ENCODE data around the gene DYDC2.
"Not testable (repeated sequence)": the region's sequence is repeated elsewhere in the genome, so short reads cannot be mapped to it uniquely, and the experiment has no call there.

DYDC2 gene

DNA sequence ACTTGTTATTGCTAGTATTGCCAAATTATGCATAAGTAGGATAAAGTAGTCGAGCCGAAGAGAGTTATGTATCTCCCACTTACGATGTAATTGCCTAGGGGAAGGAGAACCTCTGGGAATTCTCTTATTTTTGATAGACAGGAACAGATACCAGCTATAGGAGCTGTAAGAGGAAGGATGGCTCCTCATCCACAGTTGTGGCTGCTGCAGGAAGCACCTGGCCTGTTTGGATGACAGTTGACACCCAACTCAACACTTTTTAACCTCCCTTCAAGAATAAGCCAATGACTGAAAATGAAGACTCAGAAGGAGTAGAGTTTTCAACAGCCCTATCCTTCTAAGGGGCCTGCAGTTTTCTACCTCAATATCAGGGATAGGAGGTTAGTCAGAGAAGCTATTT is 6.3 kb upstream of the DYDC2 start:
- H3K4me1 Mint-ChIP-seq (ENCODE audit: low read depth) = no peaks in the 10 kb centered on the region
- peaks cover 14% of the 10 kb centered on the region for H3K27me3 Mint-ChIP-seq
- no peaks in the 10 kb centered on the region for H3K36me3 Mint-ChIP-seq (ENCODE audit: low read depth)
- no peak overlapping the region for H3K4me3 Mint-ChIP-seq
- no peak overlapping the region for H3K27ac Mint-ChIP-seq
- H3K9me3 Mint-ChIP-seq = no peaks in the 10 kb centered on the region

DNA sequence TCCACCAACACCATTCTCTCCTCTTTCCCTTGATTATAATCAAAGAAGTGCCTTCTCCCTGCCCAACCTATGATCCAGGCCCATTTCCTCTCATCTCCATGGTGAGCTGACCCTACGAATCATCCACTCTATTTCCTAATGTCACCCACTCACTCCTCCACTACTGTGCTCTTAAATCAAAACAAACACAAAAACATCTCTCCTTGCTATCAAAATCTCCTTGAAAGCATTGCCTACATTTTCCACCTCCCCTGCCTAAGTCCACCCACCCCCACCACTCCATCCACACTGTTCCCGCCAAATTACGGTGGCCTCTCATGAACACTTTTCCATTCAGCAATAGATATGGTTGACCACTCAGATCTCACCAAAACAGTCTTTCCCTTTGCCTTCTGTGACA is 5.4 kb upstream of the DYDC2 start:
- H3K27ac Mint-ChIP-seq = no peak overlapping the region
- peaks cover 3% of the 10 kb centered on the region for H3K4me1 Mint-ChIP-seq (ENCODE audit: low read depth)
- H3K27me3 Mint-ChIP-seq = peaks cover 23% of the 10 kb centered on the region
- no peaks in the 10 kb centered on the region for H3K36me3 Mint-ChIP-seq (ENCODE audit: low read depth)
- no peaks in the 10 kb centered on the region for H3K9me3 Mint-ChIP-seq
- no peak overlapping the region for H3K4me3 Mint-ChIP-seq

DNA sequence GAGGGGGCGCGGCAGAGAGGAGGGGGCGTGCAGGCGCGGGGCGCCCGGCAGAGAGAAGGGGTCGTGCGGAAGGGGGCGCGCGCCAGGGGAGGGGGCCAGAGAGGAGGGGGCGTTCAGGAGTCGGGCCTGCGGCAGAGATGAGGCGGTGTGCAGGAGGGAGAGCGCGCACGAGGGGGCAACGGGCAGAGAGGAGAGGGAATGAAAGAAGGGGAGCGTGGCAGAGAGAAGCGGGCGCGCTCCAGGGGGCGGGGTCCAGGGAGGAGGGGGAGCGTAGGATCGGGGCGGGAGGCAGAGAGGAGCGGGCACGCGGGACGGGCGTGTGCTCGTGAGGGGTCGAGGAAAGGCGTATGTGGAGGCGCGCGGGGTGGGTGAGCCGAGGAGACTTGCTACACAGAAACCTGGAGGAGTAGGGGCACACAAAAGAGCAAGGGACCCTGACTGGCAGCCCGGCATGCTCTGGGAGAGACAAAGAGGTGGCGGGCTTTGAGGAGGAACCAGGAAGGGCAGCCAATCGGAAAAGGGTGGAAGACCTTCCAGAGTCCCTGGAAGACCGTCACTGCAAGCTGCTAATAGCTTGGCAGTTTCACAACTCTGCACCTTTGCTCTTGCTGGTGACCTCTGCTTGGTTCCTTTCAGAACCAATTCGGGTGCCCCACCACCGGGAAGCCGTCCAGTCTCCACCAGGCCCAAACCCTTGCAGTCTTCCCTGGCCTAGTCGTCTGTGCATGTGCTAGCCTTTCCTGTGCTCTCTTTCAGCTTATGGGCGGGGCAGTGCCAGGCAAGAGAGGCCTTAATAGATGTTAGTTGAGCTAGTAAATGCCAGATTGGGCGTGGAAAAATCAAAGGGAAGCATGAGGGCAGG is 639 bp downstream of the DYDC2 start:
- Mint-ChIP-seq H3K4me3 (peak overlapping the region; percentile 64), H3K36me3 (ENCODE audit: low read depth) (no peaks in the 10 kb centered on the region), H3K27me3 (peaks cover 22% of the 10 kb centered on the region), H3K27ac (no peak overlapping the region), H3K9me3 (no peaks in the 10 kb centered on the region), H3K4me1 (ENCODE audit: low read depth) (peaks cover 8% of the 10 kb centered on the region)

DNA sequence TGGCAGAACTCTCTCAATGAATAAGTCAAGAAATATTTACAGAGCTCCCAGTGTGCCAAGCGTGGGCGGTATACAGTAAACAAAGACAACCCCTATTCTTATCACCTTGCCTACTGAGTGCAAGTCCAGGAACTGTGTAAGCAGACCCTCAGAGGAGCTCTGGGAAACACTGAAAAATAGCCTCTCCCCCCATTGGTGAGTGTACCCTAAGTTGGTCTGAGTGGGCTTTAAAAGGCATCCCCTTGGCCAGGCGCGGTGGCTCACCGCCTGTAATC is 1.2 kb downstream of the DYDC2 start:
- Mint-ChIP-seq H3K27me3 (peaks cover 22% of the 10 kb centered on the region), H3K4me3 (no peak overlapping the region), H3K4me1 (ENCODE audit: low read depth) (peaks cover 8% of the 10 kb centered on the region), H3K36me3 (ENCODE audit: low read depth) (no peaks in the 10 kb centered on the region), H3K9me3 (no peaks in the 10 kb centered on the region), H3K27ac (no peak overlapping the region)

DNA sequence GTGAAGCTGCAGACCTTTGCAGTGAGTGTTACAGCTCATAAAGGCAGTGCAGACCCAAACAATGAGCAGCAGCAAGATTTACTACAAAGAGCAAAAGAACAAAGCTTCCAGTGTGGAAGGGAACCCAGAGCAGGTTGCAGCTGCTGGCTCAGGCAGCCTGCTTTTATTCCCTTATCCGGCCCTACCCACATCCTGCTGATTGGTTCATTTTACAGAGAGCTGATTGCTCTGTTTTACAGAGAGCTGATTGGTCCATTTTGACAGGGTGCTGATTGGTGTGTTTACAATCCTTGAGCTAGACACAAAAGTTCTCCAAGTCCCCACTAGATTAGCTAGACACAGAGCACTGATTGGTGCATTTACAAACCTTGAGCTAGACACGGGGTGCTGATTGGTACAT is 2.3 kb downstream of the DYDC2 start:
- H3K36me3 Mint-ChIP-seq (ENCODE audit: low read depth); H3K4me3 Mint-ChIP-seq; H3K4me1 Mint-ChIP-seq (ENCODE audit: low read depth); H3K9me3 Mint-ChIP-seq; H3K27ac Mint-ChIP-seq: not testable (repeated sequence)
- H3K27me3 Mint-ChIP-seq = peaks cover 22% of the 10 kb centered on the region

DNA sequence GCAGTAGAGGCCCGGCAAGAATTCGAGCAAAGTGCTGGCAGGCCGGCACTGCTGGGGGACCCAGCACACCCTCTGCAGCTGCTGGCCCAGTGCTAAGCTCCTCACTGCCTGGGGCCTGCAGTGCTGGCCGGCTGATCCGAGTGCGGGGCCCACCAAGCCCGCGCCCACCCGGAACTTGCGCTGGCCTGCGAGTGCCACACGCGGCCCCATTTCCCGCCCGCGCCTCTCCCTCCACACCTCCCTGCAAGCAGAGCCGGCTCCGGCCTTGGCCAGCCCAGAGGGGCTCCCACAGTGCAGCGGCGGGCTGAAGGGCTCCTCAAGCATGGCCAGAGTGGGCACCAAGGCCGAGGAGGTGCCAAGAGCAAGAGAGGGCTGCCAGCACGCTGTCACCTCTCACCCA is 3.1 kb downstream of the DYDC2 start:
- no peak overlapping the region for H3K4me3 Mint-ChIP-seq
- H3K27ac Mint-ChIP-seq = no peak overlapping the region
- no peaks in the 10 kb centered on the region for H3K36me3 Mint-ChIP-seq (ENCODE audit: low read depth)
- no peaks in the 10 kb centered on the region for H3K9me3 Mint-ChIP-seq
- H3K4me1 Mint-ChIP-seq (ENCODE audit: low read depth) = peaks cover 8% of the 10 kb centered on the region
- H3K27me3 Mint-ChIP-seq = peaks cover 22% of the 10 kb centered on the region

DNA sequence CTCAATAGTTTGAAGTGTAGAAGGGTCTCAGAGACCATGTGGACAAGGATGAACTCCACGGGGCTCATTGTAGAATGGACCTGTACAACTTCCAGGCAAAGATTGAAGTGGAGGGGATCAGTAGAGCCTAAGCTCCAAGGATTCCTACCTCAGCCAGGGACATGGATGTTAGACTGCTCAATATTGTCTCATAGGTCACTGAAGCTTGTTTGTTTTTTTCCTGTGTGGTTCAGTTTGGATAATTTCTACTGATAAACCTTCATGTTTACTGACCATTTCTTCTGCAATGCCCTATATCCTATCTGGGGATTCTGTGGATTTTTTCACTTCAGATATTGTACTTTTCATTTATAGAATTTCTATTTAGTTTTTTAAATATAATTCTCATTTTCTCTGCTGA is 8.9 kb downstream of the DYDC2 start:
- Mint-ChIP-seq H3K27me3 (no peaks in the 10 kb centered on the region), H3K9me3 (peaks cover 21% of the 10 kb centered on the region), H3K36me3 (ENCODE audit: low read depth) (peaks cover 5% of the 10 kb centered on the region), H3K4me3 (no peak overlapping the region), H3K27ac (no peak overlapping the region), H3K4me1 (ENCODE audit: low read depth) (no peaks in the 10 kb centered on the region)

DNA sequence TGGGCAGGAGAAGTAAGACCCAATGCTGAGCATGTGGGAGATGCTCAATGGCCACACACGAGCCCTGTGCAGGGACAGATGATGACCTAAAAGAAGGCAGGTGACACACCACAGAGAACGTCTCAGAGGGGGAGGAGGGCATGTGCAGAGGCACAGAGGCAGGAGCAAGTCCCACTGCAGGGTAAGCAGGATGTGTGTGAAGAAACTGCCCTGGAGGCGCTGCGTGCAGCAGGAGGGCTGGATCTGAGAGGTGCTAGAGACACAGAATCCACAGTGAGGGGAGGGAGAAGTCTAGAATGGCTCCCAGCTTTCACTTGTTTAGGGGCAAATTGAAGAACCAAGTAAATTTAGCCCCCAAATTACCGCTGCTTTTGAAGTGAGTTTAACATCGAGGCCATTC is 14.9 kb downstream of the DYDC2 start:
- H3K9me3 Mint-ChIP-seq = peaks cover 17% of the 10 kb centered on the region
- H3K27me3 Mint-ChIP-seq = no peaks in the 10 kb centered on the region
- no peak overlapping the region for H3K27ac Mint-ChIP-seq
- no peaks in the 10 kb centered on the region for H3K4me1 Mint-ChIP-seq (ENCODE audit: low read depth)
- no peak overlapping the region for H3K4me3 Mint-ChIP-seq
- H3K36me3 Mint-ChIP-seq (ENCODE audit: low read depth) = peaks cover 5% of the 10 kb centered on the region

DNA sequence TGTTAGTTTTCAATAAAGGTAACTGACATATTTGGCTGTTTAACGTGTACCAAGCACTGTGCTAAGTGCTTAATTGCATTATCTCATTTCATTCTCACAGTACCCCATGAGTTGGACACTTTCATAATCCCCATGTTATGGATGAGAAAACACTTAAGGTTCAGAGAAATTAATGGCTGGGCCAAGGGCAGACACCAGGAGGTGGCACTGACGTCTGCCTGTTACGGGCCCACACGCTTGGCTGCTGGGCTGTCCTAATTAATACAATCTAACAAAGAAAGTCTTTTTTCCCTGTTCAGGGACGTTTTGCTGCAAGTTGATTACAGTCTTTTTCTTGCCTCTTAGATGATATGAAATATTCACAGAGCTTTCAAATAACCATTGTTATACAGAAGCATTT is 16.1 kb downstream of the DYDC2 start:
- Mint-ChIP-seq H3K9me3 (peaks cover 10% of the 10 kb centered on the region), H3K36me3 (ENCODE audit: low read depth) (peaks cover 4% of the 10 kb centered on the region)

DNA sequence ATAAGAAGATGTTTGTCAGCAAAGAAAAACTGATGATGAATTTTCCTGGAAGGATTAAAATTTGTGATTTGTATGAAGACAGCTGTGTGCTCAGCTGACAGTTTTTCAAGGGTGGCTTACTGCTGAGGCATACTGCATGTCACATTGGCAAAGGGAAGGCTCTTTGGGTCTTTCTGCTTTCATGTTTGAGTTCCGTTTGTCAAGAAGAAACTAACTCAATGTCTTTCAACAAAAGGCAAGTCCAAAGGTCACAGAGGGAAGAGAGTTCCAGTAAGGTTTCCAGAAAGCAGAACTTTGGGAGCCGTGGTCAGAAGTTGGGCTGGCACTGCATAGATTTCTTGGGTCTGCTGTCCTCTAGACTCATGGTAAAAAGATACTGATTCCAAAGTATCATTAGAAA is 16.9 kb downstream of the DYDC2 start:
- H3K4me3 Mint-ChIP-seq = no peak overlapping the region
- no peaks in the 10 kb centered on the region for H3K27me3 Mint-ChIP-seq
- peaks cover 4% of the 10 kb centered on the region for H3K4me1 Mint-ChIP-seq (ENCODE audit: low read depth)
- H3K9me3 Mint-ChIP-seq = peaks cover 5% of the 10 kb centered on the region
- no peaks in the 10 kb centered on the region for H3K36me3 Mint-ChIP-seq (ENCODE audit: low read depth)
- H3K27ac Mint-ChIP-seq = no peak overlapping the region

More for the DNA sequence above, 16.1 kb downstream of the DYDC2 start:
- H3K27me3 Mint-ChIP-seq = no peaks in the 10 kb centered on the region
- H3K4me3 Mint-ChIP-seq = no peak overlapping the region
- H3K4me1 Mint-ChIP-seq (ENCODE audit: low read depth) = no peaks in the 10 kb centered on the region
- H3K27ac Mint-ChIP-seq = no peak overlapping the region

DNA sequence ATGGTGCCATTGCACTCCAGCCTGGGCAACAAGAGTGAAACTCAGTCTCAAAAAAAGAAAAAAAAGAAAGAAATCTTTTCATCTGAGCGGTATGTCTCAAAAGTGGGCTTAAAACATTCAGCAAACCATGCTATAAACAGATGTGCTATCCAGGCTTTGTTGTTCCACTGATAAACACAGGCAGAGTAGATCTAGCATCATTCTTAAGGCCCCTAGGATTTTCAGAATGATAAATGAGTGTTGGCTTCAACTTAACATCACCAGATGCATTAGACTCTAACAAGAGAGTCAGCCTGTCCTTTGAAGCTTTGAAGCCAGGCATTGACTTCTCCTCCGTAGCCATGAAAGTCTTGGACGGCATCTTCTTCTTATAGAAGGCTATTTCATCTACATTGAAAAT is 23.1 kb downstream of the DYDC2 start:
- Mint-ChIP-seq H3K27me3 (peaks cover 4% of the 10 kb centered on the region), H3K36me3 (ENCODE audit: low read depth) (no peaks in the 10 kb centered on the region), H3K4me3 (no peak overlapping the region), H3K9me3 (no peaks in the 10 kb centered on the region), H3K27ac (no peak overlapping the region), H3K4me1 (ENCODE audit: low read depth) (peaks cover 15% of the 10 kb centered on the region)

DNA sequence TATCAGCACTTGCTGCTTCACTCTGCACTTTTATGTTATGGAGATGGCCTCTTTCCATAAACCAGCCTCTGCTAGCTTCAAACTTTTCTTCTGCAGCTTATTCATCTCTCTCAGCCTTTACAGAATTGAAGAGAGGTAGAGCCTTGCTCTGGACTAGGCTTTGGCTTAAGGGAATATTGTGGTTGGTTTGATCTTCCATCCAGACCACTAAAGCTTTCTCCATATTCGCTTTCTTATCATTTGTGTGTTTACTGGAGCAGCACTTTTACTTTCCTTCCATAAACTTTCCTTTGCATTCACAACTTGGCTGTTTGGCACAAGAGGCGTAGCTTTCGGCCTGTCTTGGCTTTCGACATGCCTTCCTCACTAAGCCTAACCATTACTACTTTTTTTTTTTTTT is 23.6 kb downstream of the DYDC2 start:
- H3K4me3 Mint-ChIP-seq = no peak overlapping the region
- no peak overlapping the region for H3K27ac Mint-ChIP-seq
- peaks cover 15% of the 10 kb centered on the region for H3K4me1 Mint-ChIP-seq (ENCODE audit: low read depth)
- H3K36me3 Mint-ChIP-seq (ENCODE audit: low read depth) = no peaks in the 10 kb centered on the region
- peaks cover 4% of the 10 kb centered on the region for H3K27me3 Mint-ChIP-seq
- no peaks in the 10 kb centered on the region for H3K9me3 Mint-ChIP-seq

DNA sequence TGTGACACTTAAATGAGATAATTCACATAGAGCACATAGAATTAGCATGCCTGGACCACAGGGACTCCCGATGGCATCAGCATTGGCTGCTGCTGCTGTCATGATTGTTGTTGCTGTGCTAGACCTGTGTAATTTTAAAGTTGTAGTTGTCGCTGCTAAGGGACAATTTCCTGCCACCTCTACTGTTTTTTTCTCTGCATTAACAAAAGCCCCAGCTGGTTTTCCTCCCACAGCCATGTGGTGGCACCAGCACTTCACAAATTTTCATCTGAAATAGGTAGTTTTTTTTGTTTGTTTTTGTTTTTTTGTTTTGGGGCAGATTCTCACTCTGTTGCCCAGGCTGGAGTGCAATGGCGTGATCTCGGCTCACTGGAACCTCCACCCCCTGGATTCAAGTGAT is 26.4 kb downstream of the DYDC2 start:
- no peaks in the 10 kb centered on the region for H3K9me3 Mint-ChIP-seq
- peaks cover 4% of the 10 kb centered on the region for H3K27me3 Mint-ChIP-seq
- H3K27ac Mint-ChIP-seq = no peak overlapping the region
- H3K36me3 Mint-ChIP-seq (ENCODE audit: low read depth) = no peaks in the 10 kb centered on the region
- no peak overlapping the region for H3K4me3 Mint-ChIP-seq
- peaks cover 15% of the 10 kb centered on the region for H3K4me1 Mint-ChIP-seq (ENCODE audit: low read depth)

DNA sequence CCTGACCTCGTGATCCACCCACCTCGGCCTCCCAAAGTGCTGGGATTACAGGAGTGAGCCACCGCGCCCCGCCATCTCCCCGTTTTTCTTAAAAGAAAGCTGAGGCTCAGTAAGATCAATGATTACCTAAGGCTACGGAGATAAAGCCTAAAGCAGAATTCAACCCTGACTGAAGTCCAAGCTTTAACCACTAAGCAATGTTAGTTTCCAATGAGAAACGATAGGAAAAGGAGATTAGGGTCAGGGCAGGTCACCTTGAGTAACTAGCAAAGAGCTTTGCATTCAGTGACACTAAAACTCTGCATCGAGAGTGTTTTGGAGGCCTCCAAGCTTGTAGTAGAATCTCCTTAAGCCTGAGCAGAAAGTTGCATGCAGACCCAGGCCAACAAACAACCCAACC is 34.2 kb downstream of the DYDC2 start:
- H3K9me3 Mint-ChIP-seq = no peaks in the 10 kb centered on the region
- no peaks in the 10 kb centered on the region for H3K36me3 Mint-ChIP-seq (ENCODE audit: low read depth)
- no peak overlapping the region for H3K27ac Mint-ChIP-seq
- no peak overlapping the region for H3K4me3 Mint-ChIP-seq
- H3K4me1 Mint-ChIP-seq (ENCODE audit: low read depth) = no peaks in the 10 kb centered on the region
- no peaks in the 10 kb centered on the region for H3K27me3 Mint-ChIP-seq

DNA sequence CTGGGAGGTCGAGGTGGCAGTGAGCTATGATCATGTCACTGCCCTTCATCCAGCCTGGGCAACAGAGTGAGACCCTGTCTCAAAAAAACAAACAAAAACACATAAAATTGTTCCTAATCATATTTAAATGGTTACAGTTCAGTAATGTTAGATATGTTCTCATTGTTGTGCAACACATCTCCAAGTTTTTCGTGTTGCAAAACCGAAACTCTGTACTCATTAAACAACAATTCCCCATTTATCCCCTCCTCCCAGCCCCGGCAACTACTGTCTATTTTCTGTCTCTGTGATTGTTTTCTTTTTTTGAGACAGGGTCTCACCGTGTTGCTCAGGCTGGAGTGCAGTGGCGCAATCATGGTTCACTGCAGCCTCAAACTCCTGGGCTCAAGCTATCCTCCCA is 35.7 kb downstream of the DYDC2 start:
- H3K36me3 Mint-ChIP-seq (ENCODE audit: low read depth) = no peaks in the 10 kb centered on the region
- no peaks in the 10 kb centered on the region for H3K4me1 Mint-ChIP-seq (ENCODE audit: low read depth)
- H3K9me3 Mint-ChIP-seq = no peaks in the 10 kb centered on the region
- no peak overlapping the region for H3K4me3 Mint-ChIP-seq
- H3K27me3 Mint-ChIP-seq = peaks cover 5% of the 10 kb centered on the region
- no peak overlapping the region for H3K27ac Mint-ChIP-seq

DNA sequence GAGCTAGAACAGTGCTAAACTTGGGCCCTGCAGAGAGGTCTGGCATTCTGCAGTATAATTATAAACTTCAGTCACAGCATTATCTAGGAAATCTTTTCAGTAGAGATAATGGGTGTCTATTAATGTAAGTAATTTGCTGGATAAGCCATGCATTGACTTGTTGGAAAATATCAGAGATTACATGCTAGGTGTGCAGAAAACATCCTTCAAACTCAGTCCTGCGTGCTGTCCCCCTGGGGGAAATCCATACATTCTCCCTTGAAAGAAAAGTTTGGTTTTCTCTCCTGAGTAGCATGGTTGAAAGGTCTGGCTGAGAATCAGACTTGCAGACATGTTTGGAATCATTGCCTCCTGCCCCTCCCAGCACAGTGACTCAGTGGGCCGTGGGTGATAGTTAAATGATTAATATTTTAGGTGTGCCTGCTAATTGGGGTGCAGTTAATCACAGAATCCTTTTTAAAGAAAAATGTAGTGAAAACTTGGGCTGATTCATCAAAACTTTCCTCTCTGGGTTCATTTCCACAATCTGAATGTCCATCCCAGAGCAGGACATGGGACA is 37.9 kb downstream of the DYDC2 start:
- H3K27ac Mint-ChIP-seq = no peak overlapping the region
- H3K36me3 Mint-ChIP-seq (ENCODE audit: low read depth) = no peaks in the 10 kb centered on the region
- H3K9me3 Mint-ChIP-seq = no peaks in the 10 kb centered on the region
- no peaks in the 10 kb centered on the region for H3K4me1 Mint-ChIP-seq (ENCODE audit: low read depth)
- H3K4me3 Mint-ChIP-seq = no peak overlapping the region
- H3K27me3 Mint-ChIP-seq = peaks cover 5% of the 10 kb centered on the region
